HG03064 (cell line): ENCODE data around the gene FGF12.
A peak's percentile ranks its signal among the peaks of the same experiment; 100 is the strongest.

Experiments used
- ATAC-seq: cut with Tn5 transposase; IDR thresholded peaks from one replicate; pipeline ENCODE4 v1.9.1; 2021; ENCODE audit warnings: low read depth; ENCODE audit not compliant: unreplicated experiment

Gene FGF12

DNA sequence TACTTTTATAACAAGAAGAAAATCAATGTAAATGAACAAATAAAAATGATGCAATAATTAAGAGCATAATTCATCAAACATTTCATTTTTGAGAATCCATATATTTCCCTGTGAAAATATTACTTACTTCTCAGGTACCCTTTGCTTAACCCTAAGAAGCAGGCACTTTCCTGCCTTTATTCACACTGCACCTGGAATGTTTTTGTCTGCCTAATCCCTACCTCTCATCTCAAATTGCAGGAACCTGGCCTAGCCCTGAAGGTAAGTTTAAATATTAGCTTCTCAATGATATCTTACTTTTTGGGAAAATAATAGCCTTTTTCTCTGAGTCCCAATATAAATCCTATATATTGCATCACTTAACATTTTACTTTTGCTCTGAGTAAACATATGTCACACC, 559.1 kb downstream of the FGF12 start:
- no peak for ATAC-seq

DNA sequence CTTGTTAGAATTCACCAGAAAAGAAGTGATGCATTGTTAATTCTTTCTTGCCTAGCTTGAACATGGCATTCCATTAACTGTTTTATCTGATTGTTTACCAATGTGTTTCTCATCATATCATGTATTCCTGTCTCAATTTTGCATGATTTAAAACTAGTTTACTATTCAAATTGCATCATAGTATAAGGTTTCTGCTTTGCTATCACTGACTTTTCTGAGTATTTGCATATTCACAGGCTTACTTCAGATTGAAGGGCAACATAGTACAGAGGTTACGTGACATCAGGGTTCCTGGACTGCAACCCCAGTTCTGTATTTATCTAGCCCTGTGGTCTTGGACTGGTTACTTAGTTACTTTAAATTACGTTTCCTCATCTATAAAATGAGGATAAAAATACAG, 561.8 kb downstream of the FGF12 start:
- no peak for ATAC-seq

DNA sequence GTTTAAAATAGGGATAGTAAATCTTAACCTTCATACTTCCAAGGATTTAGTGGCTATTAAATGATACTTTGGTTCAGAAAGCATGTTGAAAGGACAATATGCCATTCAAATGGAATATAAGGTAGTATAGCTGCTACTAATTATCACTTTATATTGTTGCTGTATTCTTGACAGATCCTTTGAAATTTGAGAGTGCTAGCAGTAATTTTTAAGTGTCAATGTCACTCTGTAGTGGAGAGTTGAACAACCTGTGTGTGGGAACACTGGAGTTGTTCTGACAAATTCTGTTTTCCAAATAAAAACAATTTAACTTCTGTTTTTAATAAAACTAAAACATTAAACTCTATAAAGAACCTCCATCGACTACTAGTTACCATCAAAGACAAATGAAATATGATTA, 565.7 kb downstream of the FGF12 start:
- ATAC-seq, result no peak

DNA sequence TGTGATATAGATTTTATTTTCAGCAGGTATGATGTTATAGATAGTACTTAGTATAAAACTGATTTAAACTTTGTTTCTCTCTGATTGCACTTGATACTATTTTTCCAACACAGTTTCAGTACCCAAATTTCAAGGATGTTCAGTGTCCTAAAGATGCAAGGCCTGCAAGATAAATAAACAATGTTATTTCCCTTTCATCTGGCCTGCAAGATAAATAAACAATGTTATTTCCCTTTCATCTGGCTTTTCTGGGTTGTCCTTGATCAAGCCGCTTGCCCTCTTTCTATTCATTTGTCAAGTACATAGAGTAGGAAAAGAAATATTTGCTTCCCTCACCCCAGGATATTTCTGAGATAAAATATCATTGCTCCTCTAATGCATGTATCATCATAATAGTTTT, 571.0 kb downstream of the FGF12 start:
- no peak for ATAC-seq

DNA sequence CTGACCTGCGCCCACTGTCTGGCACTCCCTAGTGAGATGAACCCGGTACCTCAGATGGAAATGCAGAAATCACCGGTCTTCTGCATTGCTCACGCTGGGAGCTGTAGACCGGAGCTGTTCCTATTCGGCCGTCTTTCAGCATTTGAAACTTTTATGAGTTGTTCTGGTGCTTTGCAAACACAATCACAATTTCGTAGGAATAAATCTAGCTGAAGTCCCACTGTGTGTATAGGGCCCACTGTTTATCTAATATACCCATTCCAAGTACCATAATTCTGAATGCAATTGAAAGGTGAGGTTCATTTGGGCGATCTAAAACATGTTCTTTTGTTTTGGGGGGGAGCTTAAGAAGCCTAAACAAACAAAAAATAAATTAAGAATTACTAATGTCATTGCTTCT, 572.1 kb downstream of the FGF12 start:
- ATAC-seq, result no peak

DNA sequence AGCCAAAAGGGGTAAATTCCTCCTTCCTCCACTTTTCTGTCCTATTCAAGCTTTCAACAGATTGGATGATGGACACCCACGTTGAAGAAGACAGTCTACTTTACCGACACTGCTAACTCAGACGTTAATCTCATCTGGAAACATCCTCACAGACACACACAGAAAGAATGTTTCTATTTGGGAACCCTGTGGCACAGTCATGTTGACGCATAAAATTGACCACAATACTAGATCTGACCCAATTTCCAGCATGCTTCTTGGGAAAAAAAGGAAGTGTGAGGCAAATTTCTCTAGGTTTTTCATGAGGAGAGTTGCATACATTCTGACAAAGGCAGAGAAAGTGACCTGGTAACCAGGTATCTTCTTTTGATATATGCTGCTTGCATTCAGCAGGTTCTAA, 594.1 kb downstream of the FGF12 start:
- ATAC-seq, result no peak

DNA sequence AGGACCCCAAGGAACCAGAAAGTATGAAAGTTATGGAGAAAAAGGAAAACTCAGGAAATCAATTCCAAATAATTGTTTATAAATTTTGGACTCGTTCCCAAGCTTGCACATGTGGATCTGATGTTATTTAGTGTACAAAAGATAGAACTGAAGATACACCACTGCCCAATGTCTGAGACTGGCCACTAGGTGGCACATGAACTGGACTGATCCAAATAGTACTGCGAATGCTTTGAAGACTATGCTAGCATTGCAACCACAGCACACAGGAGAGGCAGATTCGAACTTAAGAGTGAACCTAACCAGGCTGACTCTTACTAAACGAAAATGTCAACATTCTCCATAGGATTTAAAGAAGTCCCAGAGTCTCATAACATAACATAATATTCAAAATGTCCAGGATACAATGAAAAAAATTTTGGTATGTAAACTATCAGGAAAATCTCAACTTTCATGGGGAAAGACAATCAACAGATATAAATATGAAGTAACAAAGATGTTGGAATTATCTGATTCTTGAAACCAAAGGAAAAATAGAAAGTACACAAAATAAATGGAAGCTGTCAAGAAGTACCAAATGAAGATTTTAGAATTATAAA, 596.7 kb downstream of the FGF12 start:
- peak; percentile 64 for ATAC-seq

DNA sequence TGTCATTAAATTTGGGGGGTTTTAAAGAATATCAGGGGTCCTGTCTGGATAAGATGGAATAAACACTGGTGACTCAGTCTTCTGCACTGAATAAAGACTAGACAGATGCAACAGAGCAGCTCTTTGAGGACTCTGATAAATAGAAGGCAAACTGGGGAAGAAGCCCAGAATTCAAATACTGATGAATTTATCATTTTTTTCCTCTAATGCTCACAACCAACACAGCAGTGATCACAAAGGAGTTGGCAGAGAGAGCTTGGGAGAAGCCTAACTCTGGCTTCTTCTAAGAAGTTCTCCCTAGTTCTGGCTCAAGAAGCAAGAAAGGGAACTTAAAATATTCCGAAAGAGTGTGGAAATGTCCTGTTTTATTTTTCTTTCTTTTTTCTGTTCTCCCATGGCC, 597.8 kb downstream of the FGF12 start:
- no peak for ATAC-seq

DNA sequence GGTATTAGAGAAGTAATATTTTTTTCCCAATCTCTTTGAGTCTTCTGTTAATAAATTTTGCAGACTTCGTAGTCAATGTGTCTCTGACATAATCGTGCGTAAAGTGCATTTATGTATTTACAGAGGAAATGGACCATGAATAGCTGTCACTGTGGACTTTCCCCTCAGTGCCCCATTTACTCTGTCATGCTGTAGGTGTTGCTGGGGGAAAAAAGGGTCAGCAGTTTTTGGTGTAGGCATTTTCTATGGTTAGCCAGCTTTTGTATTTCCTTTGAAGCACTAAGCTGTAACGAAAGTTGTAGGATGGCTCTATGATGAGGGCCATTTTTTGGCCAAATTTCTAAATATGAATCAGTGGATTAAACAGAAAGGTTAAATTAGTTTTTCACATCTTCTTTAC, 598.4 kb downstream of the FGF12 start:
- peak; percentile 43 for ATAC-seq

DNA sequence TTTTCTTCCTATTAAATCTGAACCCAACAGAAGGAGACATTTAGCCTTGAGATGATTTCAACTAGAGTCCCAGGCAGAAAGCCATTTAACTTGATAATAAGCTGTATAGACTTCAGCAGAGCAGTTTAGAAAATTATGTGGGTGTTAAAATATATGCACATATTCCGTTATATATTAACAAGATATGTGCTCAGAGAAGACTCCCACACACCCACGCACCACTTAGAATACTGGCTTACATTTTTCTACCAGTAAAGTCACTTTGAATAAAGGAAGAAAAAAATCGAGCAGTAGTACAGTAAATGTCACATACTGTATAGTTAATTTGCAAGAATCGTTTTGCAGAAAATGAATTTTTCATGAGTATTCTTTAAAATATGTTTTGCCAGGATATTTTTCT, 599.3 kb downstream of the FGF12 start:
- no peak for ATAC-seq

DNA sequence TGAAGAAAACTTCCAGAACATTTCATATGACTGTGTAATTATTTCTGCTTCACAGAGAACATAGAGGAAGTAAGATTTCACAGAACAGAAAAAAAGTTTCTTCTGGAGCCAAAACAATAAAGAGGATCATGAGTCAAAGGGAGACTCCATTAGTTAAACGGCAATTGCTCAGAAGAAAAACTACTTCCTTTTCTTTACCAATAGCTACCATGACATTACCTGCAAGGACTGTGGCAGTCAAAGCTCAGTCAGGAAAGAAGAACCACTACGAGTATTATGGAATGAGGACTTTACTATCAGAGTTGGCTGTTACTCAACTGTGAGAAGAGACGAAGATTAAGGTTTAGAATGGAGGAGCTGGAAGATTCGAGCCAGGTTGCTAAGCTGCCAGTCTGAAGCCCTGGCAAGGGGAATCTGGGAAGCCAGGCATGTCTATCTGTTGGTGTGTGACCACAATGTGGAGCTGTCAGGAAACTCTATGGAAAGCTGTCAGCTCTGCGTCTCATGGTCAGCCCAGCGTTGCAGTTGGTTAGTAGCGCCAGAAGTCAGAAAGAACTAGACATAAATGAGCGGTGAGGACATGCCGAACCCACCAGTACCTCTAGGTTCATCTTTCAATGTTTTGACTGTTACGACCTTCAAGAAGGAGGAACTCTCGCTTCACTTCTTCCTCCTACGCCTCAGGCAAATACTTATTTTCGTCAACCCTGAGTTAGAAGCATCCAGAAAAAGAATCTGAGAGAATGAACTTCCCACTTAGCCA, 604.3 kb downstream of the FGF12 start:
- no peak for ATAC-seq

DNA sequence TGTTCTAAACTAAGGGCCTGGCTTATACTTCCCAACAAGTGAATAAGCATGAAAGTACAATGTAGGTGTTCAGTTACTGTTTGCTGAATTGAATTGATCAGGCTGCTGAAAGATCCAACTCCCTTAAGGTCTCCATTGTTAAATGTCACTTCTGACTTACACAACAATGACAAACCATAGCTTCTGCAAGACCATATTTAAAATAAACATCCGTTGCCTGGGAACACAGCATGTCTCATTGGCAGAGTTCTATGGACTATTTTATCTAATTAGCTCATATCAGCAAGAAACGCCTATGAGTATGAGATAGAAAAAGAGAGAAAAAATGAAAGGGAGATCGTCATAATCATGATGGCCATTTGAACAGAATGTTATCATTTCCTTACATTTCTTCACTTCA, 605.4 kb downstream of the FGF12 start:
- ATAC-seq, result no peak

DNA sequence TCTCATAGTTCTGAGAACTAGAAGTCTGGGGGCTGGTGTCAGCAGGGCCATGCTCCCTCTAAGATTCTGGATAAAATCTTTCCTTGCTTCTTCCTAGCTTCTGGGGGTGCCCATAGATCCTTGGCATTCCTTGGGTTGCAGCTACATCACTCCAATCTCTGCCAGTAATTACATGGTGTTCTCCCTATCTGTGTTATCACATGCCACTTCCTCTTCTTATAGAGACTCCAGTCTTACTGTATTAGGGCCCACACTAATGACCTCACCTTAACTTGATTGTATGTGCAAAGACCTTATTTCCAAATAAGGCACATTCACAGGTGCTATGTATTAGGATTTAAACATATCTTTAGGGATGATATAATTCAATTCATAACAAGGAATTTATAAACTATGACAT, 618.5 kb downstream of the FGF12 start:
- no peak for ATAC-seq

DNA sequence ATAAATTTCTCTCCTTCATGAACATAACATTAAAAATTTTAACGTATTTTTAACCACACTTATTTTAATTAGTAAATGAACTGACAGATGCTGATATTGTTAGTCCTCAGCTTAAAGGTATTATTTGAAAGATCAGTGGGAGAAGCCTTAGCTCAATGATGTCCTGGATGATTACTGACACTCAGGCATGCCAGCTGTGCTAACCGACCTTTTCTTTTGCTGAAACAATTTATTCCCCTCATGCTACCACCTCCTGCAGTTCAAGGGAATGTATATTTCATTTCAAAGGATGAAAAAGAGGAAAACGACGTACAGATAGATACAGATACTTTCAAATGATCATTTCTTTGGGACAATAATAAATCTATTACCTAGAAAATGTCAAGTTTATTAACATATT, 620.8 kb downstream of the FGF12 start:
- ATAC-seq, result no peak

DNA sequence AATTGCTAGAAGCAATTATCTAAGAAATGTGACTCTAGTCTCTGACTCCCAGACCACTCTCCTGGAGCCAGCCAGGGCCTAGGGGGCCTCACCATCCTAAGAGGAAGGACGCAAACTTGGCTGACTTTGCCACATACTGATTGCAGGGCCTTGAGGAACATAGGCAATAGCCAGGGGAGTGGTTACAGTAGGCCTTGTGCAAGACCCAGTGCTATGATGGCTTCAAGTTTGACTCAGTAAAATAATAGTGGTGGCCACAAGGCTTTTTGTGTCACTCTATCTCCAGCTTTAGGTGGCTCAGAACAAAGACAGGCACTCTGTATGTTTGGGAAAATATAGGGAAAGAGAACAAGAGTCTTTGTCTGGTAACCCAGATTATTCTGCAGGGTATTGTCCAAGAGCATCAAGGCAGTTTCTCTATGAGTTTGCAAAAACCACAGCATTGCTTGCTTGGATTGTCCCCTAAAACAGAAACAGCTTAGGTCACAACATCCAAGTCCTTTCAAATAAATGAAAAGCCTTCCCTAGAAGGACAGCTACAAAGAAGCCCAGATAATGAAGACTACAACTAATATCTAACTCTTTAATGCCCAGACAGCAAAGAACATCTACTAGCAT, 634.8 kb downstream of the FGF12 start:
- ATAC-seq, result no peak

DNA sequence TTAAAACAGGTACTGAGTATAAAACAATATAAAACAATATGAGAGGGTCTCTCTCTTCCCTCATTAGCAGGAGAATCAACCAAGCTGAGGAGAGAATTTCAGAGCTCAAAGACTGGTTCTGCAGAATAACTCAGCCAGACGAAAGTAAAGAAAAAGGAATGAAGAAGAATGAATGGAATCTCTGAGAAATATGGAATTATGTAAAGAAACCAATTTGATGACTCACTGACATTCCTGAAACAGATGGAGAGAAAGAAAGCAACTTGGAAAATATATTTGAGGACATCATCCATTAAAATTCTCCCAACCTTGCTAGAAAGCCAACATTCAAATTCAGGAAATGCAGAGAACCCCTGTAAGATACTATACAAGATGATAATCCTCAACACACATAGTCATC, 635.5 kb downstream of the FGF12 start:
- ATAC-seq, result no peak

DNA sequence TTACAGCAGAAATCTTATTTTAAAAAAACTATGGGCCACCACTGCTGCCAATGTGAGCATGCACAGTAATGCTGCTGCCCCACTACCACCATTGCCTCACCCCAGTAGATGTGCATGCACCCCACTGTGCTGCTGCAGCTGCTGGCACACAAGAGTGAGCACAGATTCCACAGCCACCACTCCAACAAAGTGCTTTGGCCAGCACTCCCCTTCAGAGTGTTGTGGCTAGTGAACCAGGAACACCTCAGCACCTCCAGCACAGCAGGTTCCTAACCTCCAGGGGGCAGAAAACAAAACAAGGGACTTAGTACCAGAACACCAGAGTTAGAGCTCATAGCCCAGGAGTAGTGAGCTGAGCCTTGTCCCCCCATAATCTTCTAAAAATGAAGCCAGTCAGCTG, 636.8 kb downstream of the FGF12 start:
- no peak for ATAC-seq
